ENCODE results near the gene OAT.

GRCh38 chr10:124388476-124388822, 30.3 kb downstream of the OAT start:
- TF ChIP-seq CTCF (IDR thresholded peaks at IDR 0.05) (no peak), POLR2A (IDR thresholded peaks at IDR 0.05) (no peak)

Data from testis (tissue), 2 donors.